Large intestine (tissue), 3 donors: ENCODE data around the gene IQCE. TPM values are rescaled to one million over a fixed set of nuclear protein-coding genes. Genes with fewer than 3 reads are reported as not detected.
"Not testable (repeated sequence)": the region's sequence is repeated elsewhere in the genome, so short reads cannot be mapped to it uniquely, and the experiment has no call there.

Experiments
- DNase-seq, 2 donors: peaks; one replicate each; pipeline versions ENCODE4 v3.0.0 to v3.0.0-alpha.2; 2013
- H3K27ac ChIP-seq: one replicate; pipeline ENCODE4 v1.5.1; 2013; ENCODE audit warnings: low read length
- H3K27me3 ChIP-seq: 2 replicates; pipeline ENCODE4 v1.6.1; 2013; ENCODE audit warnings: low read length; ENCODE audit not compliant: control insufficient read depth, insufficient read depth
- H3K36me3 ChIP-seq: 2 replicates; pipeline ENCODE4 v1.6.1; 2013; ENCODE audit warnings: low read length; ENCODE audit not compliant: control insufficient read depth, insufficient read depth
- H3K4me1 ChIP-seq: one replicate; pipeline ENCODE4 v1.6.1; 2013; ENCODE audit warnings: low read length; ENCODE audit not compliant: control insufficient read depth, insufficient read depth
- H3K4me3 ChIP-seq: one replicate; pipeline ENCODE4 v1.5.1; 2013; ENCODE audit warnings: low read length
- H3K9me3 ChIP-seq: one replicate; pipeline ENCODE4 v1.6.1; 2013; ENCODE audit warnings: mild to moderate bottlenecking, low read depth, low read length, moderate library complexity; ENCODE audit not compliant: control insufficient read depth
- WGBS: methylation state at CpG from one replicate; pipeline ENCODE4 v1.1.5; 2013; ENCODE audit warnings: low lambda C conversion rate; ENCODE audit not compliant: insufficient coverage; 5-methylcytosine and 5-hydroxymethylcytosine counted together
- polyA plus RNA-seq: library from polyadenylated mRNA; unstranded; fragments of 120-200 nt; gene quantifications from one replicate; pipeline ENCODE4 v1.2.1, GENCODE V29; 2013

IQCE gene
- polyA plus RNA-seq, 1 donor = 15.3 TPM

DNA sequence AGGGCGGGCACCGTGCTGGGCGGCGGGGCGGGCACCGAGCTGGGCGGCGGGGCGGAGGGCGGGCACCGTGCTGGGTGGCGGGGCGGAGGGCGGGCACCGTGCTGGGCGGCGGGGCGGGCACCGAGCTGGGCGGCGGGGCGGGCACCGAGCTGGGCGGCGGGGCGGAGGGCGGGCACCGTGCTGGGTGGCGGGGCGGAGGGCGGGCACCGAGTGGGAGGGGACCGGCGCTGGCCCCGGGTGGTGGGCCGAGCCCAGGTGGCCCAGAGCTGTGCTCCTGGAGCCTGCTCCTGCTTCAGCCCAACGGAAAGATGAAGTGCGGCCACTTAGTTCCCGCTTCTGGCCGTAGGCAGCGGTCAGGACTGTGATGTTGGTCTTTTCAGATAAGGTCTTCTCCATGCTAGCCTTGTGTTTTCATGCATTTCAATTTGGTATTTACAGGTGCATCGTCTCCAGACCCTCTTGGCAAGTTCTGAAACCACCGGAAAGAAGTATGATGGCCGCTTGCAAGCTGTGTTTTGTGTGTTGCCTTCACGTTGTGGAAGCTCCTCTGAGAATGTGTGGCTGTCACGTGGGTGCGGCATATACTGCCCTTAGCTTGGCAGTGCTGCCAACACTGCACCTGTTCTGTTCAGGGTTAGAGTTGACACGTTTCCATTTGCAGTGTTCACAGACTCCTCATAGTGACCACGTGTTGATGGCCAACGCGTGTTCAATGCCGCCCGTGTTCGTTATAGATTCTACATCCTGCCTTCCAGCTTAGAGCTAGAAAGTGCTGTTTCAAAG is 25.2 kb downstream of the IQCE start:
- H3K36me3 ChIP-seq = peaks cover 39% of the 10 kb centered on the region
- 95% methylated on average over 4 of the region's 54 CpGs for WGBS
- no peaks in the 10 kb centered on the region for H3K9me3 ChIP-seq
- H3K4me1 ChIP-seq = no peaks in the 10 kb centered on the region
- no peak overlapping the region for H3K4me3 ChIP-seq
- H3K27ac ChIP-seq = no peak overlapping the region
- H3K27me3 ChIP-seq = no peaks in the 10 kb centered on the region
- DNase-seq = no peak

DNA sequence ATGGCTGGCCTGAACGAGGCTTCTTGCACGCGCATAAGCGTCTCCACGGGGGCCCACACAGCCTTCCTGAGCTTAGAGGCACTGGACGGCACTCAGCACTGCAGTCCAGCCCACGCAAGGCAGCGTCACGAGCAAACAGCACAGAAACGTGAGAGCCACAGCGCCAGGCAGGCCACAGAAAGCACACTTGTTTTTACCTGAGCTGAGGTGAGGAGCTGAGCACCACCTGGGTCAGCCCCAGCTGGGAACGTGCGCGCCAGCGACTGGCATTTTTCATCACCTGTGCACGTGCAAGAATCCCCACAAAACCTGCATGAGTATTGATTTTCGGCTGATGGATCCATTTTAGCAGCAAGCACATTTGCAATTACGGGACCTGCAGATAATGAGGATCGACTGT is 26.7 kb downstream of the IQCE start:
- no peaks in the 10 kb centered on the region for H3K4me1 ChIP-seq
- no CpG with 5 or more reads among the region's 19 CpGs for WGBS
- no peak overlapping the region for H3K4me3 ChIP-seq
- H3K36me3 ChIP-seq = peaks cover 44% of the 10 kb centered on the region
- no peak for DNase-seq
- H3K9me3 ChIP-seq = no peaks in the 10 kb centered on the region
- no peak overlapping the region for H3K27ac ChIP-seq
- no peaks in the 10 kb centered on the region for H3K27me3 ChIP-seq

DNA sequence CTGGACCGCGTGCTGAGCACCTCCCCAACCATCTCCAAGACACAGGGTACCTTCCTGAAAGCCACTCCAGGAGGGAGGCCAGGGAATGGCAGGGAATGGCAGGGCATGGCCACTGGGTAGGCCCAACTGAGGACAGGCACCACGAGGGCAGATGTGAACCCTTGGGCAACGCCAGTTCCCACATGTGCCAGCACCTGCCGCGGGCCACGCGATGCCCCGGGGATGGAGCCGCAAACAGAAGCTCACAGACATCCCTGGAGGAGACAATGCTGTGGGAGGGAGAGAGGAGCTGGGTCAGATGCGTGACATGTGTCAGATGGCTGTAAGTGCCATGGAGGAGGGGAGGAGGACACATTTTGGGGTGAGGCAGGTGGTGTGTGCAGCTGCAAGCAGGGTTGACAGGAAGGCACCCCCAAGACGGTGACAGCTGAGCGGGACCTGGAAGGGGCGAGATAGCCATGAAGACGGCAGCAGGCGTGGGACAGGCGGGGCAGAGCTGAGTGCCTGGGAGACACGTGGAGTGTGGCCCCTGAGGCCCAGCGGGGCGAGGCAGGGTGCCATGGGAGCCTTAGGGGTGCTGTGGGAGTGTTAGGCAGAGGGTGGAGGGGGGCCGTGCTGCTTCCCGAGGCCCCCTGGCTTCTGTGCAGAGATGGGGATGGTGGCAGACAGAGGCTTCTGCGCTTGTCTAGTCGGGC is 27.7 kb downstream of the IQCE start:
- H3K36me3 ChIP-seq = peaks cover 54% of the 10 kb centered on the region
- H3K4me1 ChIP-seq = no peaks in the 10 kb centered on the region
- WGBS = 100% methylated on average over 2 of the region's 24 CpGs

DNA sequence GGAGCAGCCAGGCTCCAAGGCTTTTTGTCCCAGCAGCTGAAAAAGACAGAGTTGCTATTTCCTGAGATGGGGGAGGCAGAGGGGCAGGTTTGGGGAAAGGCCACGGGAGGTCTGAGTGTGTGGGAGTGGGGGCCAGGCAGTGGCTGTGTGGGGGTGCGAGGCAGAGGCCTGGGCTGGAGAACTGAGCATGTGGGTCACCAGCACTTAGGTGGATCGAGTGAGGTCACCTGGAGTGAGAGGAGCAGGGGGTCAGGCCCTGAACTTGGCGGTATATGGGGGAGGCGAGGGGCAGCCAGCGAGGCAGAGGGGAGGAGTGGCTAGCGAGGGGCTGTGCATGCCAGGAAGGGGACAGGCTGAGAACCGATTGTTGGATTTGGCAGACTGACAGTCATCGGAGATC is 28.4 kb downstream of the IQCE start:
- Histone ChIP-seq H3K27me3 (no peaks in the 10 kb centered on the region), H3K4me3 (no peak overlapping the region), H3K36me3 (peaks cover 56% of the 10 kb centered on the region), H3K9me3 (no peaks in the 10 kb centered on the region), H3K27ac (no peak overlapping the region), H3K4me1 (no peaks in the 10 kb centered on the region)
- DNase-seq = no peak
- no CpG with 5 or more reads among the region's 9 CpGs for WGBS

More for the DNA sequence above, 27.7 kb downstream of the IQCE start:
- no peak for DNase-seq
- no peak overlapping the region for H3K27ac ChIP-seq
- H3K27me3 ChIP-seq = no peaks in the 10 kb centered on the region
- no peak overlapping the region for H3K4me3 ChIP-seq
- H3K9me3 ChIP-seq = no peaks in the 10 kb centered on the region

DNA sequence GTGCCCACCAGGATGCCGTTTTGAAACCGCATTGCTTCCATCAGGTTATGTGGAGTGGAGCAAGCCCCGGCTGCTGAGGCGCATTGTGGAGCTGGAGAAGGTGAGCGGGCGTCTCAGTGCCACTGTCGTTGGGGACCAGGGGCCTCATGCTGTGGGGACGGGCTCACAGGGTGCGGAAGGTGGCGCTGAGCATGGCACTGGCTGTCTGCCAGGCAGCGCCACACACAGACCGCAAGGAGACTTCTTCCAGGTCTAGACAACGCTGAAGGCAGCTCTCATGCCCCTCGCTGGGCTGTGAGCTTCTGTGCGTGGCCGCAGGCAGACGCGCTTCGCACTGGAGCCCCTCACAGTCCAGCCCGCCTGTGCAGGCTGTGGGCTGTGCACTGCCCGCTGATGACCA is 29.0 kb downstream of the IQCE start:
- H3K27ac ChIP-seq = no peak overlapping the region
- H3K4me3 ChIP-seq = no peak overlapping the region
- H3K4me1 ChIP-seq = no peaks in the 10 kb centered on the region
- no peak for DNase-seq
- WGBS = no CpG with 5 or more reads among the region's 21 CpGs
- peaks cover 62% of the 10 kb centered on the region for H3K36me3 ChIP-seq
- H3K27me3 ChIP-seq = no peaks in the 10 kb centered on the region
- no peaks in the 10 kb centered on the region for H3K9me3 ChIP-seq

- no peaks in the 10 kb centered on the region for H3K27me3 ChIP-seq
- H3K36me3 ChIP-seq = peaks cover 71% of the 10 kb centered on the region
- no peak for DNase-seq
- H3K4me1 ChIP-seq = no peaks in the 10 kb centered on the region
- H3K4me3 ChIP-seq = no peak overlapping the region
- H3K9me3 ChIP-seq = no peaks in the 10 kb centered on the region
- H3K27ac ChIP-seq = no peak overlapping the region
- 100% methylated on average over 1 of the region's 16 CpGs for WGBS
These were observed 30.6 kb downstream of the IQCE start for GRCh38 chr7:2589341-2589740.

- WGBS = no CpG with 5 or more reads among the region's 15 CpGs
- not testable (repeated sequence) for DNase-seq, H3K4me3 ChIP-seq, H3K27me3 ChIP-seq, H3K4me1 ChIP-seq, H3K27ac ChIP-seq, H3K9me3 ChIP-seq
- H3K36me3 ChIP-seq = peaks cover 71% of the 10 kb centered on the region
These were observed 31.2 kb downstream of the IQCE start for GRCh38 chr7:2589941-2590340.

DNA sequence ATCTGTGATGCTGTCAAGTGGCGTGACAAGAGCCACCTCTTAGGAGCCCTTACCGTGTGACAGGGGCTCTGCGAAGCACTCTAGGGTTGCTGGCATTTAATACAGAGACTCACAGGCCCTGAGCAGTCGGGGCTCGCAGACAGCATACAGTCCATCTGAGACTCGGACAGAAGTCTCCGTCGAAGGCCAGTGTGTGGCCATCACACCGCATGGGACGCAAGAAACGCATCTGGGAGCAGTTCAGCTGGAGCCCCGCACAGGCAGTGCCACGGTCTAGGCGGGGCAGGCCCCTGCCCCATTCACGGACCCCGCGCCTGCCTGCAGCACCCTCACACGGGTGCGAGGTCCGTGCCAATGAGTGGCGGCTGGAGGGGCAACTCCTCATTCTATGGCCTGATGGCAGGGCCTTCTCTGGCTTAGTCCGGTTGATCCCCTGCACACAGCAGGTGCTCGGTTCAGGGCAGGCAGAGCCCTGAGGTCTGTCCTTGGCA is 33.6 kb downstream of the IQCE start:
- no peak overlapping the region for H3K4me3 ChIP-seq
- no peak for DNase-seq
- H3K36me3 ChIP-seq = peaks cover 72% of the 10 kb centered on the region
- WGBS = no CpG with 5 or more reads among the region's 23 CpGs
- no peaks in the 10 kb centered on the region for H3K4me1 ChIP-seq
- no peaks in the 10 kb centered on the region for H3K27me3 ChIP-seq
- H3K27ac ChIP-seq = no peak overlapping the region
- no peaks in the 10 kb centered on the region for H3K9me3 ChIP-seq

DNA sequence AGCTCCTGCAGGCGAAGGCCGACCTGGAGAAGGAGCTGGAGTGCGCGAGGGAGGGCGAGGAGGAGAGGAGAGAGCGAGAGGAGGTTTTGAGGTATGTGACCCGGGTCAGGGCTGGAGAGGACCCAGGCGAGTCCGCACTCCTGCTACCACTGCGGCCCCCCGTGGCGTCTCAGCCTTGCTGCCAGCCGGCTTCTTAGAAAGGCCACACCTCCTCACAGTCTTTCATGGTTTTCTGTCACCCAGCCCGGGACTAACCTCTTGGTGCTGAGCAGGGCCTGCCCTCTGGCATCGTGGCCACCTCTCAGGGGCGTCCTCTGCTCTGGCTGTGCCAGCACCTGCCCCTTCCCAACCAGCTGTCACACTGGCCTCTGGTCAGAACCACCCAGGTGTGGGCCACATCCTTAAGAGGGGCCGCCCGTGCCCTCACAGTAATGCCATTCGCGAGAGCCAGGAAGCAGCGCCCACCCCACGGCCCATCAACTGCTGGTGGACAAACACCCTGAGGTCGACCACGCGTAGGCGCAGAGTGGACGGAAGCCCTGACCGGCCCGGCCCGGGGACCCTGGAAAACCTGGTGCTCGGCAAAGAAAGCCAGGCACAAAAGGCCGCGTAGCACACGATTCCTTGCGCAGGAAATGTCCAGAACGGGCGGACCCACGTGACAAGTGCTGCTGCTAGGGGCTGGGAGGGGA is 34.4 kb downstream of the IQCE start:
- Histone ChIP-seq H3K4me3 (no peak overlapping the region), H3K4me1 (no peaks in the 10 kb centered on the region), H3K36me3 (peaks cover 67% of the 10 kb centered on the region), H3K27me3 (no peaks in the 10 kb centered on the region), H3K9me3 (no peaks in the 10 kb centered on the region), H3K27ac (no peak overlapping the region)
- no peak for DNase-seq
- WGBS = no CpG with 5 or more reads among the region's 38 CpGs

DNA sequence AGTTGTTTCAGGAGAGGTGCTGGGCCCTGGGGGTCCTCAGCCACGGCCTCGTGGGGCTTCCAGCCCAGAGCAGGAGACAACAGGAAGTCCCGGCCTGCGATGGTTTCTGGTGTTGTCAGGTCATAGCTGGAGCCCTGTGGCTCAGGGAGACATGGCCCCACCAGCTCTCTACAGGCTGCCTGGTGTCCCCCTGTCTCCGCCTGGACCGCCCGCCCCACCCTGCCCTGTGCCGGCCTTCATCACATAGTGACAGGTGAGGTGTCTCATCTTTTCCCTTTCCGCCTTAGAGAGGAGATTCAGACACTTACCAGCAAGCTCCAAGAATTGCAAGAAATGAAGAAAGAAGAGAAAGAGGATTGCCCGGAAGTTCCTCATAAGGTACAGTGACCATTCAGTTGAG is 35.8 kb downstream of the IQCE start:
- no peak for DNase-seq
- no peak overlapping the region for H3K4me3 ChIP-seq
- peaks cover 77% of the 10 kb centered on the region for H3K36me3 ChIP-seq
- no peaks in the 10 kb centered on the region for H3K4me1 ChIP-seq
- H3K27ac ChIP-seq = no peak overlapping the region
- no CpG with 5 or more reads among the region's 10 CpGs for WGBS
- H3K9me3 ChIP-seq = no peaks in the 10 kb centered on the region
- no peaks in the 10 kb centered on the region for H3K27me3 ChIP-seq
